Measurements from ENCODE around the gene CHRNA3. TPM values are rescaled to one million over a fixed set of nuclear protein-coding genes. Genes with fewer than 3 reads are reported as not detected.

CHRNA3 gene
- 0.09 TPM in 1 of 2 replicates, not detected in the other for total RNA-seq

DNA sequence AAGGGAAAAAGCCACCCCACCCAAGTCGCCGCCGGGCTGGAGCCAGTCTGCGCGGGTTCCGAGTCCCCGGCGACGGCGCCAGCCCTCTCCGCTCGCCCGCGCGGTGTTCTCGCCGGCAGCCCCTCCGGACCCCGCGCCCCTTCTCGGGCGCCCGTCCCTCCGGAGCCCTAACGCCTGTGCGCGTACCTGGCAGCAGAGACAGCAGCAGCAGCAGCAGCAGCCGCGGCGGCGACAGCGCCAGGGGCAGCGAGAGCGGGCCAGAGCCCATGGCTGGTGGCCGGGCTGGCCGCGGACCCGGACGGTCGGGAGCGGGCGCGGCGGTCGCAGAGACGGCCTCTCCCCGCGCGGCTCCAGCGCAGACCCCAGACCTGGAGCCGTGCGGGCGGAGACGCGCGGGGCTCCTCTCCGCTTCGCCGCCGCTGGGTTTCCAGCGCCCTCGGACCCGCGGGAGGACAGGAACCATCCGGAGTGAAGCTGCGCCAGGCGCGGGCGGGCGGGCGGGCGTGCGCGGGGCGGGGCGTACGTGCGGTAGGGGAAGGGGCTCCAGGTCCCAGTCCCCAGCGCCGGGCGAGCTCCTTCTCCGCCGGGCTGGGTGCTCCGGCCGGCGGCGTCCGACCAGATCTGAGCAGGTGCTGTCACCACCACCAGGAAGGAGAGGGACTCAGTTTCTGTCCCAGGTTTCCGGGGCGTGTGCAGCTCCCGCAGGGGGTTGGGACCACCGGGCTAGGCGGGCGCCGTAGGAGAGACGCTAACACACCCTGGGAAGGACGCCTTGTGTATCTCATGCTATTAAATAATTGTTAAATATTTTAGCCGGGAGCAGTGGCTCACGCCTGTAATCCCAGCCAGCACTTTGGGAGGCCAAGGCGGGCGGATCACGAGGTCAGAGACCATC is at the start of gene CHRNA3:
TSS of gene CHRNA3 (minus strand) at position 470 of the 895 bp plus-strand sequence. CDS start at position 268, 202 bp downstream.

DNA sequence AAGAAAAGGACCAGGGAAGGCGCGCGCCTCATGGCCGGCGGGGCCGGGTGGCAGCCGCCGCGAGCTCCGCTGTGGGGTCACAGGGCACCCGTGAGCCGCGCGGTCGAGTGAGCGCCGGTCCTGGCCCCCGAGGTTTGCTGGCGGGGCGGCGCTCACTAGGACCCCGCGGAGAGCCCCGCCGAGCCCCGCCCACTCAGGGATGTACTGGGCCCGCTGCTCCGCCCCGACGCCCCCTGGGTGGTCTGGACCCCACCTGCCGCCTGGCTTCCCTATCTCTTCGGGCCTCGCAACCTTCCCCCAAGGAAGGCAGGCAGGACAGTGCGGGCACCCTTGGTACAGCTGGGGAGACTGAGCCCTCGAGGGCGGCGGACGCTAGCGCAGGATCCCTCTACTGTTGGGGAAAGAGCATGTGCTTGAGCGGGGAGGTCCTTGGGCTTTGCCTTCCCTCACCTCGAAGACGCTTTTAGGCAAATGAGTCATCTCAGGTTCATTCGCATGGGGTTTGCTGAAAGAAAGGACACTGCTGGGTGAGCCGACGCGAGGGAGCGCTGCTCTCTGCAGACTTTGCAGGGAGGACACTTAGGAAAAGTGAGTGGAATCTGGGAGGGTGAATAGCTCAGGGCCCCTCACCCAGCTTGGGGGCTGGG is 20.4 kb upstream of the CHRNA3 start, which contains the start of gene CHRNB4:
TSS of gene CHRNB4 (minus strand) at position 109 of the 647 bp plus-strand sequence. CDS start at position 32, 77 bp downstream.

DNA sequence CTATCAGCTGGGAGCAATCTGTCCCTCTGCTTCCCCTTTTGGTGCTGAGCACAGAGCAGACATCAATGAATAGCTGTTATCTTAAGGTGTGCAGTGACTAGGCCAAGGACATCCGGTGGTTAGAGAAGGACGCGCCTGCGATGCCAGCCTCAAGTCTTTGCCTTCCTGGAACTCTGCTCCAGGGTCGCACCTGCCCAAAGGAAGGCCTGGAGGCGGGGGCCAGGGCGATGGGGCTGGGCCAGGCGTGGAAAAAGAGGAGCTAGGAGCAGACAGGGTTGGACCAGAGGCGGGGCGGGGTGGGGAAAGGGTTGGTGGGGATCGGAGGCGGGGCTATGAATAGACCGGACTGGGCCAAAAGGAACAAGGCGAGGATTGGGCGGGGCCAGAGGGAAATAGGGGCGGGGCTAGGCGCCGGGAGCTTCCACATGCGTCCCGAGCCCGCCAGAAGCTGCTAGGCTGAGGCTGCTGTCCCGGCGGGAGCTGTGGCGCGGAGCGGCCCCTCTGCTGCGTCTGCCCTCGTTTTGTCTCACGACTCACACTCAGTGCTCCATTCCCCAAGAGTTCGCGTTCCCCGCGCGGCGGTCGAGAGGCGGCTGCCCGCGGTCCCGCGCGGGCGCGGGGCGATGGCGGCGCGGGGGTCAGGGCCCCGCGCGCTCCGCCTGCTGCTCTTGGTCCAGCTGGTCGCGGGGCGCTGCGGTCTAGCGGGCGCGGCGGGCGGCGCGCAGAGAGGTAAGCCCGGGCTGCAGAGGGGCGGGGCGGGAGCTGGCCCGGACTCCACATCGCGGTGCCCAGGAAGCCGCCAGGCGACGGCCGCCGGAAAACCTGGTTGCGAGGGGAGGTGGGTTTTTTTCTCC is 55.5 kb downstream of the CHRNA3 start, which contains the start of gene CHRNA5:
TSS of gene CHRNA5 (plus strand) at position 424 of the 854 bp plus-strand sequence. CDS start at position 624, 200 bp downstream.

Other genes starting within 250 kb of the CHRNA3 start
- 13.7 and 15.9 TPM in 2 replicates for gene IREB2, start 182.8 kb downstream of the CHRNA3 start, total RNA-seq
- gene HYKK, start 113.4 kb downstream of the CHRNA3 start, total RNA-seq: 1.8 and 4.5 TPM in 2 replicates
- gene PSMA4, start 80.6 kb downstream of the CHRNA3 start, total RNA-seq: 291 and 297 TPM in 2 replicates
- 2.5 and 6.4 TPM in 2 replicates for gene CHRNA5, start 55.5 kb downstream of the CHRNA3 start, total RNA-seq
- not detected in 2 replicates for gene CHRNB4, start 20.2 kb upstream of the CHRNA3 start, total RNA-seq
- gene ADAMTS7, start 190.5 kb upstream of the CHRNA3 start, total RNA-seq: 0.98 and 1.6 TPM in 2 replicates

Measured in airway epithelial cell (primary cell).